HEK293T (cell line): Measurements from ENCODE around the gene TEX12.

Experiments used
- PKNOX1 ChIP-seq: fragments of 450-650 bp; IDR thresholded peaks from 2 replicates; pipeline ENCODE4 v1.6.1; 2016
- SP1 ChIP-seq: fragments of 450-650 bp; IDR thresholded peaks from 2 replicates; pipeline ENCODE4 v1.6.1; 2017
- SUZ12 ChIP-seq: fragments of 450-650 bp; IDR thresholded peaks from 2 replicates; pipeline ENCODE4 v1.6.1; 2016; ENCODE audit warnings: mild to moderate bottlenecking
- ZNF384 ChIP-seq: fragments of 450-650 bp; IDR thresholded peaks from 2 replicates; pipeline ENCODE4 v1.6.1; 2016

- TF ChIP-seq PKNOX1: no peak
- no peak for TF ChIP-seq SP1
- TF ChIP-seq ZNF384: no peak
- TF ChIP-seq SUZ12: no peak
Measured at GRCh38 chr11:112178936-112179335, 11.8 kb downstream of the TEX12 start.
